ENCODE data around the gene PNMA8C.

DNA sequence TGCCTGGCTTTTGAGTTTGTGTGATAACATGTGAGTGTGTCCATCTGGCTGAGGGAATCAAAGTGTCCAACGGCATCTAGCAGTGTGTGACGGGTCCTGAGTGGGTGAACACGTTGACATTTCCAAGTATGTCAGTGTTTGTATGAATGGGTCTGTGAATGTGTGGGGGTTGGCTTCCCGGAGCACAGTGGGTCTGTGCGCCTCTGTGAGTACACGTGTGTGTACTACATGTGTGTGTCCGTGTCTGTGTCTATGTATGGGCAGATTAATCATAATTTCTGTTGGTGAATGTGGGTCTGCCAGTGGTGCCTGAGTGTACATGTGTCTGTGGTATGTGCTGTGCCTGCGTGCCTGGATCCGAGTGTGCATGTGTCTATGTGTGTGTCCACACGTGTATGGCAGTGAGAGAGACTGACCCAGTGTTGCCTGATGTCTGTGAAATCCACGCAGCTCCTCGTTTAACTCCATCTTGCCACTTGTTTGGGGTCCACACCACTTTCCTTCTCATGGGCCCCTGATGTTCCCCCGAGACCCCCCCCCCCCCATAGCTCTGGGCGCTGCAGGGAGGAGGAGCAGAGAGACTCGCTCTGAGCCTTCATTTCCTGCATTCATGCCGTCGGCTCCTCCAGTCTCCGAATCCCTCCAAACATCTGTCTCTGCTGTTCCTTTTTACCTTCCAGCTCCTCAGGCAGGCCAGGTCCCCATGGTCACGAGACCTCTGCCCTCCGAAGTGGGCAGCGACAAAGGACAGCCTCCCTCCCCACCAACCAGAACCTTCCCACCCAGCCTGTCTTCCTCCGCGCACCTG is 20.7 kb downstream of the PNMA8C start:
- TF ChIP-seq POLR2A (IDR thresholded peaks at IDR 0.05) = no peak
- TF ChIP-seq, protein P1, sequence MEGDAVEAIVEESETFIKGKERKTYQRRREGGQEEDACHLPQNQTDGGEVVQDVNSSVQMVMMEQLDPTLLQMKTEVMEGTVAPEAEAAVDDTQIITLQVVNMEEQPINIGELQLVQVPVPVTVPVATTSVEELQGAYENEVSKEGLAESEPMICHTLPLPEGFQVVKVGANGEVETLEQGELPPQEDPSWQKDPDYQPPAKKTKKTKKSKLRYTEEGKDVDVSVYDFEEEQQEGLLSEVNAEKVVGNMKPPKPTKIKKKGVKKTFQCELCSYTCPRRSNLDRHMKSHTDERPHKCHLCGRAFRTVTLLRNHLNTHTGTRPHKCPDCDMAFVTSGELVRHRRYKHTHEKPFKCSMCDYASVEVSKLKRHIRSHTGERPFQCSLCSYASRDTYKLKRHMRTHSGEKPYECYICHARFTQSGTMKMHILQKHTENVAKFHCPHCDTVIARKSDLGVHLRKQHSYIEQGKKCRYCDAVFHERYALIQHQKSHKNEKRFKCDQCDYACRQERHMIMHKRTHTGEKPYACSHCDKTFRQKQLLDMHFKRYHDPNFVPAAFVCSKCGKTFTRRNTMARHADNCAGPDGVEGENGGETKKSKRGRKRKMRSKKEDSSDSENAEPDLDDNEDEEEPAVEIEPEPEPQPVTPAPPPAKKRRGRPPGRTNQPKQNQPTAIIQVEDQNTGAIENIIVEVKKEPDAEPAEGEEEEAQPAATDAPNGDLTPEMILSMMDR (IDR thresholded peaks at IDR 0.05) = no peak

Data from heart left ventricle (tissue), 13 donors.